Renal cortical epithelial cell (primary cell): ENCODE data around the gene THEM4. TPM values are rescaled to one million over a fixed set of nuclear protein-coding genes. Genes with fewer than 3 reads are reported as not detected.

Experiments used
- DNase-seq: peaks from one replicate; pipeline ENCODE4 v3.0.0-alpha.2; 2011; ENCODE audit warnings: low read depth
- total RNA-seq: library from RNA; depleted of rRNA; stranded (reverse); fragments of >200 nt; gene quantifications from 2 replicates; pipeline ENCODE4 v1.2.3, GENCODE V29; 2014

The THEM4 gene
- total RNA-seq, 1 donor from 2014 or later = 19.8 TPM

DNA sequence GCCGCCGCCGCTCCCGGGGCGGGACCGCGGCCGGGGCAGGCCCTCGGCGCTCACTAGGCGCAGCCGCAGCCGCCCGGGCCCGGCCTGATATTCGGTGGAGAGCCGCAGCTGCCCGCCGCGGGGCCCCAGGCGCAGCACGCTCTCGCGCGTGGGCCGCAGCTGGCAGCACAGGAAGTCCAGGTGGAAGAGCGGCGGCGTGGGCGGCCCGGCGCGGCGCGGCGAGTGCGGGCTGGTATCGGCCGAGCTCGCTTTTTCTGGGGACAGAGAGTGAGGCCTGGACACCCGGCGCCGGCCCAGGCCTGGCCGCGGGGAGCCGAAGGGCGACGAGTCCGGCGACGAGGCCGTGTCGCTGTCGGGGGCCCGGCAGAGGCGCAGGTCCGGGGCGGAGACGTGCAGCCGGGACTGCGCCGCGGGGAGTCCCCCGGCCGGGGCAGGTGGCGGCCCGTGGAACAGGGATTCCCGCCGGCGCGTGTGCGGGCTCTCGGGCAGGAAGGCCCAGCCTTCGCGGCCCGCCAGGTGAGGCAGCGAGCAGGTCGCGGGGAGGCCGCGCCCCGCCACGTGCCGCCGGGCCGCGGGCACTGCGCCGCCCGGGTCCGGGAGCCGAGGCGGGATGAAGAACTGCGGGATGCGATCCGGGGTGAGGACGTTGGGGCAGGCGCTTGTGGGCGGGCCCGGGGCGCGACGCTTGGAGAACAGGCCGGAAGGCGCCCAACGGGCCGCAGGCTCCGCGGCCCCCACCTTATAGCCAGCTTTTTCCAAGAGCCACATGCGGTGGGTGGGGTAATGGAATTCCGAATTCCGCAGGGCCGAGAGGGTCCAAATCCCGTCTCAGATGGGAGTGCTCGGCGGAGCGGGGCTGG lies 70.9 kb downstream of the THEM4 start:
- no peak for DNase-seq

DNA sequence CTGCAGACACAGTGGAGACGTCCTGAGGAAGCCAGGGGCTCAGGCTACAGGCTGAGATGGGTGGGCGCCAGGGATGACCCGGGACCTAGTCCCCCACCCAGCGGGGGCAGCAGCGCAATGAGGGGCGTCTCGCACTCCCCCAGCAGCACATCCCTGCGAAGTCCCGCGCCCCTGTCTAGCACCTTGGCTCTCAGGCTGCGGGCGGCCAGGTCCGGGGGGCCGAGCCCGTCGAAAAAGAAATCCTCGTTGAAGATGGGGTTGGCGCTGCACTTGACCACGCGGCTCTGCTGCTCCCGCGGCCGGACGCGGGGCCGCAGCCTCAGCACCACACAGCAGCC lies 71.5 kb downstream of the THEM4 start:
- DNase-seq = no peak

DNA sequence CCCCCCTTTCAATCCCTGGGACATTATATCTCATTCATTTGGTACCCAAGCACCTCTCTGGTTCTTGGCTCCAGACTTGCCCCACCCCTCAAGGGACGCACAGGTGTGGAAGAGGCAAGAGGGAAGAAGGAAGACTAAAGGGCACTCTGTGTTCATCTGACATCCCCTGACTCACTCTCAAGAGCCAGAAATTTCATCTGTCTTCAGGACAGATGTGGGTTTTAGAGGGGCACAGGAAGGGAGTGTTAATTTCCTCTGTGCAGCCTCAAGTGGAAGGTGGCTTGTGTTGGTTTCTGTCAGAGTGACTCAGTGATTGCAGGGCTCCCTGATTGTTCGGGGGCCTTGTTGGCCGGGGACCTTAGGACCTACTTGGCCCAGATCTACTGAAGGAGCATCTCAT lies 72.1 kb downstream of the THEM4 start:
- DNase-seq = no peak

GRCh38 chr1:151835596-151835995 lies 73.7 kb downstream of the THEM4 start:
- no peak for DNase-seq

GRCh38 chr1:151834239-151834638 lies 75.1 kb downstream of the THEM4 start:
- DNase-seq = no peak

DNA sequence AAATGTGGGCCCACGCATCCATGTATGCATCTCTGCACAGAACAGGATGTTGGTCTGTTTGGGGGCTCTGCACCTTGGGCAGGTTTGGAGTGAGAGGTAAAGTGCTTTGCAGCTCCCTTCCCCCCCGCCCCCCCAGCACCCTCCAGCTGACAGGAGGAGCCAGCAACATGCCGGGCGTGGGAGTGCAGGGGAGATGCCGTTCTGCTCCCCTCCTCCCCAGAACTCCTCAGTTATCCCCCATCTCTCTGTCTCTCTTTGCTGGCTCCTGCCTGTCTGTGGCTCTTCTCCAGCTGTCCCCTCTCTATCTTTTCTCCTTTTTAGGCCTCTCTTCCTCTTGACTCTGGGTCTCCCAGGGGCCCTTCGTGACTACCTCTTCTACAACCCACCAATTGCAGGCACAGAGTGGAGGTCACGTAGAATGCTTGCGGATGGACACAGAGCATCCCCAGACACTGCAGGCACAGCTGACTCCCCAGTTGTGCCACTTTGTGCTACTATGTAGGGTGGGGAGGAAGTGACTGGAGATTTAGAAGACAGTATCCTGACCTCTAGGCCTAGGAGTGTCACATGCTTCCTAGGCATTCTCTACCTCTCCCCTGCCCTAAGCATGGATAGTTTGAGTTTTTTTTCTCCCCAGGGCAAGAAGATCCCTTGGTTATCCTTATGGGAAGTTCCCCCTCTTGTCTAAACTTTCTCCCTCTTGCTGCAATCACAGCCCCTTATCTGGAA lies 76.0 kb downstream of the THEM4 start:
- DNase-seq = no peak

GRCh38 chr1:151832318-151832980 lies 76.9 kb downstream of the THEM4 start:
- peak; percentile 86 for DNase-seq

DNA sequence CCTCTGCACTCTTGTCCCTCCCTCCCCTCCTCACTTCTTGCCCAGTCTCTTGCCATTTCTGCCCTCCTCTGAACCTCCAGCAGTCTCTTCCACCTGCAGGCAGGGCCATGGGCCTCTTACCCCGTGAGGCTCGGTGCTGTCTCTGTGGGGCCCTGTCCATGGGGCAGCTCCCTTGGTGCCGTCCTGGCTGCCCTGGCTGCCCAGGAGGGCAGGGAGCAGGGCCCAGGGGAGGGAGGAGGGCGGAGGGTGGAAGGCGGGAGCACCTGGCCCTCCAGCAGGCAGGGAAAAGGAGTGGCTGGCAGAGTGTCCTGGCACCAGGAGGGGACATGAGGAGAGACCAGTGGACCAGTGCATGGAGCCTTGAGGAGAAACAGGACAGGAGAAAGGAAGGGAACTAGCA lies 77.7 kb downstream of the THEM4 start, which contains the start of gene RORC:
Gene RORC, minus strand, starts transcription at position 198 of the 400 bp plus-strand sequence. Its CDS starts 38 bp downstream, at position 160.
- DNase-seq = no peak

DNA sequence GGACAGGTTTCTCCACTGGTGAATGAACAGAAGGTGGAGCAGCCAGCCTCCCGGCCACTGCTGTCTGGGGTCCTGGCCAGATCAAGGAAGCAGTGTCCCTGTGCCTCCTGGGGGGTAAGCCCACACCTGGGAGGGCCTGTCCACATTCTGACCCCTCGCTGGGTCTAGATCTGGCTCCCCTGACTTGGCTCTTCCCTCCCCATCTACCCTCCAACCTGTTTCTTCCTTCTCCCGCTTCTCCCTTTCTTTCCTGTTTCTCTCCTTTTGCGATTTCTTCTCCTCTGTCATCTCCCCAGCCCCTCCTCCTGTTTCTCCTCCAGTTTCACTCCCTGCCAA lies 78.1 kb downstream of the THEM4 start:
- DNase-seq = no peak

DNA sequence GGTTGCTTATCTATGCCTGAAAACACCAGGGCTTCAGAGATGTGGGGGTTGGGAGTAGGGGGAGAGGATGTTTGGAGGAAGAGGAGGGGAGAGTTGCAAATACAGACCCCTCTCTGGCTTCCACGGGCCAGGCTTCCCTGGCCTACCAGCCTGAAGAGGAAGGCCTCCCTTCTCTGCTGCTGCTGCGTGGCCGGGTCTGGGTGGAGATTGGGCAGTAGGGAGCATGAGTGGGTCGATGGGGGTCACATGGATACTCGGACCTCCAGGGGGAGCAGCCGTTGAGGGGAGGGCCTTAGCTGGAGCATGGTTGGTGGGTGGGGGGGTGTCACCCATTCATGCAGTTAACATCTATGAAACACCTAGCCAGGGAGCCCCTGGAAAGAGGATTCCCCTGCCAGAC lies 79.3 kb downstream of the THEM4 start:
- DNase-seq = no peak

DNA sequence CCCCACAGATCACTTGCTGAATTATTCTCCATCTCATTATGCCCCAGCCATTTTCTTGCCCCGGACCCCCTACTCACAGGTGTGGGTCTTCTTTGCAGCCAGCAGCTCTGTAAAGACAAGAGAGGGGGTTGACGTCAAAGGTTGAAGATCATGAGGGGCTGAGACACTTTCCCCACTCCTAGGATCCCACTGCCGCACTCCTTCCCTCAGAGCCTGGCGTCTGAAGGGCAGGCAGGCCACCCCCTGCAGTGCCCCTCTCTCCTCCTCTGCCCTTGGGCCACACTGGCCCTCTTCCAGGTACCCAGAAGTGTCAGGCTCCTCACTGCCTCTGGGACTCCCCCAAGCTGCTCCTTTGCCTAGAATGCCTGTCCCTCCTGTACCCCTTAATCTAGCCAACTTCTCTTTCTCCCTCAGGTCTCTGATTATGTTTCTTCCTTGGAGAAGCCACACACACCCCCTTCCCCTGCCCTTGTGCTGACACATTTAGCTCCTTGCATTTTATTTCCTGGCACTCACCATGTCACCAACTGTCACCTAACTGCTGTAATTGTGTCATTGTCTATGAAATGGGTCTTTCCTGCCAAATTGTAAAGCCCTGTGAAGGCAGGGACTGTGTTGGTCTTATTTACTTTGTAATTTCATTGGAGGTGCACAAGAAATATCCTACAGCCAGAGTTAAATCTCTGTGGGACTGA lies 79.8 kb downstream of the THEM4 start:
- no peak for DNase-seq

DNA sequence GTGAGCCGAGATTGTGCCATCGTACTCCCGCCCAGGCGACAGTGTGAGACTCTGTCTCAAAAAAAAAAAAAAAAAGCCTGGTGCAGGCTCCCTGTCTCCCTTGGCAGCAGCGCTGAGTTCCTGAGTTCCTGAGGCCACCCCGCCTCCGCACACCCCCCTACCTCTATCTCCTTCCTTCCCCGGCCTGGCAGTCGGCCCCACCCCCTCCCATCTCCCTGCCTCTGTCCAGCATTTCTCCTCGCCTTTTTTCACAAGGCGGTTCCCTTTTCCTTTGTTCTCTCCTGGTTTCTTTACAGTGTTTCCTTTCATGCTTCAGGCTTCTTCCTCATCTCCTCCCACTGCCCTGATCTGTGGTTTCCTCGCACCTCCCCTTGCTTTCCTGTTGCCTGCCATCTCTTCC lies 80.4 kb downstream of the THEM4 start:
- DNase-seq = peak; percentile 56

GRCh38 chr1:151827853-151828252 lies 81.5 kb downstream of the THEM4 start:
- no peak for DNase-seq

- no peak for DNase-seq
Observed at GRCh38 chr1:151825751-151826660, 83.3 kb downstream of the THEM4 start.

- no peak for DNase-seq
Observed at GRCh38 chr1:151825204-151825603, 84.1 kb downstream of the THEM4 start.

Other genes starting within 250 kb of the THEM4 start
- not detected in 2 replicates for gene CELF3, start 192.7 kb downstream of the THEM4 start, total RNA-seq
- gene RIIAD1, start 188.0 kb downstream of the THEM4 start, total RNA-seq = not detected in 2 replicates
- 48.3 and 114 TPM in 2 replicates for gene MRPL9, start 146.0 kb downstream of the THEM4 start, total RNA-seq
- gene TDRKH, start 119.0 kb downstream of the THEM4 start, total RNA-seq = 9.7 and 10.9 TPM in 2 replicates
- under 0.01 TPM in 1 of 2 replicates, not detected in the other for gene LINGO4, start 104.1 kb downstream of the THEM4 start, total RNA-seq
- gene RORC, start 77.7 kb downstream of the THEM4 start, total RNA-seq = 2.1 and 3.9 TPM in 2 replicates
- not detected in 2 replicates for gene C2CD4D, start 69.7 kb downstream of the THEM4 start, total RNA-seq
- gene THEM5, start 55.8 kb downstream of the THEM4 start, total RNA-seq = not detected in 2 replicates
- gene S100A10, start 84.3 kb upstream of the THEM4 start, total RNA-seq = 221 and 239 TPM in 2 replicates
- 57.5 and 77.9 TPM in 2 replicates for gene S100A11, start 127.5 kb upstream of the THEM4 start, total RNA-seq
- not detected in 2 replicates for gene TCHHL1, start 179.6 kb upstream of the THEM4 start, total RNA-seq
- gene TCHH, start 205.9 kb upstream of the THEM4 start, total RNA-seq = 0.10 TPM in 1 of 2 replicates, not detected in the other
- 0.10 TPM in 1 of 2 replicates, not detected in the other for gene RPTN, start 249.7 kb upstream of the THEM4 start, total RNA-seq